Transverse colon (tissue), 4 donors: Measurements from ENCODE around the gene DCST2.

ENCODE experiments used
- CTCF ChIP-seq, 5 experiments: fragments of 200-600 bp in 3 of 5; fragments of 450-650 bp in 2 of 5; sonication (generic) in 3 of 5; IDR thresholded peaks; 1 replicate in 2 of 5; 2 replicates in 3 of 5; pipeline ENCODE4 v1.5.1; 2016 to 2017; ENCODE audit warnings: antibody characterized with exemption in 5 of 5, inconsistent platforms in 3 of 5, mild to moderate bottlenecking in 2 of 5, moderate library complexity in 1 of 5
- EP300 ChIP-seq: sonication (generic); formaldehyde crosslinking; IDR thresholded peaks from one replicate; pipeline ENCODE4 v1.6.1; 2017; ENCODE audit warnings: antibody characterized with exemption, low read depth
- POLR2A ChIP-seq: fragments of 450-650 bp; IDR thresholded peaks from one replicate; pipeline ENCODE4 v1.6.1; 2016; ENCODE audit warnings: antibody characterized with exemption, mild to moderate bottlenecking, moderate library complexity
- POLR2AphosphoS5 ChIP-seq, 3 donors: sonication (generic); formaldehyde crosslinking; IDR thresholded peaks; one replicate each; pipeline ENCODE4 v1.6.1; 2016; ENCODE audit warnings: antibody characterized with exemption in 3 of 3

- TF ChIP-seq CTCF (IDR thresholded peaks at IDR 0.05) (peak in 3 of 5 experiments; percentile 2 to 36 (median 35)), POLR2AphosphoS5 (IDR thresholded peaks at IDR 0.05) (no peak), POLR2A (peak; percentile 44), EP300 (no peak)
Measured at GRCh38 chr1:155043301-155043702, 9.7 kb upstream of the DCST2 start.
